Measurements from ENCODE around the gene EFS. TPM values are rescaled to one million over a fixed set of nuclear protein-coding genes. Genes with fewer than 3 reads are reported as not detected.

EFS gene
- total RNA-seq, 4 donors from 2014 or later, result 10.6 to 22.6 (median 14.6) TPM

- TF ChIP-seq POLR2AphosphoS5 (IDR thresholded peaks at IDR 0.05) (no peak), CTCF (IDR thresholded peaks at IDR 0.05) (no peak), EP300 (IDR thresholded peaks at IDR 0.05) (no peak), POLR2A (IDR thresholded peaks at IDR 0.05) (no peak)
- Histone ChIP-seq H3K9me3 (no peaks in the 10 kb centered on the region), H3K4me1 (no peaks in the 10 kb centered on the region), H3K27ac (no peak overlapping the region), H3K36me3 (no peaks in the 10 kb centered on the region), H3K4me3 (no peak overlapping the region), H3K27me3 (peaks cover 56% of the 10 kb centered on the region)
- no peak for ATAC-seq
- 87% methylated on average over 2 of the region's 4 CpGs; no CpG with 5 or more reads in 1 of the 2 donors for WGBS, 2 donors (ENCODE audit: low coverage in 1 of 2)
Observed at GRCh38 chr14:23406244-23406643, 41.3 kb upstream of the EFS start.

GRCh38 chr14:23405516-23406025 lies 40.6 kb upstream of the EFS start:
- no peak for ATAC-seq
- no peak overlapping the region for H3K27ac ChIP-seq
- TF ChIP-seq POLR2AphosphoS5 (IDR thresholded peaks at IDR 0.05) (no peak), CTCF (IDR thresholded peaks at IDR 0.05) (no peak), POLR2A (IDR thresholded peaks at IDR 0.05) (no peak), EP300 (IDR thresholded peaks at IDR 0.05) (no peak)

GRCh38 chr14:23405096-23405495 lies 40.1 kb upstream of the EFS start:
- H3K27ac ChIP-seq, result no peak overlapping the region
- 60 to 79% methylated on average over 4 to 5 of the region's 10 CpGs for WGBS, 2 donors (ENCODE audit: low coverage in 1 of 2)
- H3K9me3 ChIP-seq, result no peaks in the 10 kb centered on the region
- ATAC-seq, result no peak
- peaks cover 56% of the 10 kb centered on the region for H3K27me3 ChIP-seq
- TF ChIP-seq CTCF (IDR thresholded peaks at IDR 0.05) (no peak), POLR2A (IDR thresholded peaks at IDR 0.05) (no peak), POLR2AphosphoS5 (IDR thresholded peaks at IDR 0.05) (no peak), EP300 (IDR thresholded peaks at IDR 0.05) (no peak)
- H3K36me3 ChIP-seq, result no peaks in the 10 kb centered on the region
- no peaks in the 10 kb centered on the region for H3K4me1 ChIP-seq
- no peak overlapping the region for H3K4me3 ChIP-seq

More at GRCh38 chr14:23405516-23406025, 40.6 kb upstream of the EFS start:
- Histone ChIP-seq H3K4me3 (no peak overlapping the region), H3K36me3 (no peaks in the 10 kb centered on the region), H3K4me1 (no peaks in the 10 kb centered on the region), H3K27me3 (peaks cover 56% of the 10 kb centered on the region), H3K9me3 (no peaks in the 10 kb centered on the region)
- WGBS, 2 donors (ENCODE audit: low coverage in 1 of 2), result 100% methylated on average over 2 of the region's 13 CpGs; no CpG with 5 or more reads in 1 of the 2 donors

- H3K9me3 ChIP-seq, result no peaks in the 10 kb centered on the region
- no peak for TF ChIP-seq POLR2A (IDR thresholded peaks at IDR 0.05)
- no peak for TF ChIP-seq EP300 (IDR thresholded peaks at IDR 0.05)
- no peak for TF ChIP-seq POLR2AphosphoS5 (IDR thresholded peaks at IDR 0.05)
- TF ChIP-seq CTCF (IDR thresholded peaks at IDR 0.05), result no peak
- H3K36me3 ChIP-seq, result no peaks in the 10 kb centered on the region
- H3K27ac ChIP-seq, result no peak overlapping the region
- ATAC-seq, result no peak
- 67 to 80% methylated on average over 2 to 3 of the region's 14 CpGs for WGBS, 2 donors (ENCODE audit: low coverage in 1 of 2)
- H3K27me3 ChIP-seq, result peaks cover 56% of the 10 kb centered on the region
- no peak overlapping the region for H3K4me3 ChIP-seq
- H3K4me1 ChIP-seq, result no peaks in the 10 kb centered on the region
Observed at GRCh38 chr14:23404331-23404900, 39.4 kb upstream of the EFS start.

GRCh38 chr14:23403908-23404307 lies 38.9 kb upstream of the EFS start:
- H3K9me3 ChIP-seq, result no peaks in the 10 kb centered on the region
- 40 to 75% methylated on average over 1 of the region's 4 CpGs for WGBS, 2 donors (ENCODE audit: low coverage in 1 of 2)
- H3K36me3 ChIP-seq, result no peaks in the 10 kb centered on the region
- H3K4me1 ChIP-seq, result no peaks in the 10 kb centered on the region
- no peak for TF ChIP-seq POLR2AphosphoS5 (IDR thresholded peaks at IDR 0.05)
- TF ChIP-seq EP300 (IDR thresholded peaks at IDR 0.05), result no peak
- TF ChIP-seq POLR2A (IDR thresholded peaks at IDR 0.05), result no peak
- TF ChIP-seq CTCF (IDR thresholded peaks at IDR 0.05), result no peak
- H3K27me3 ChIP-seq, result peaks cover 56% of the 10 kb centered on the region
- no peak for ATAC-seq
- H3K4me3 ChIP-seq, result no peak overlapping the region
- no peak overlapping the region for H3K27ac ChIP-seq

Measured in gastroesophageal sphincter (tissue), 4 donors.